GM18499 (cell line): Measurements from ENCODE around the gene DAAM1.

Experiments used
- ATAC-seq: cut with Tn5 transposase; IDR thresholded peaks from one replicate; pipeline ENCODE4 v1.9.1; 2021; ENCODE audit warnings: moderate number of reproducible peaks; ENCODE audit not compliant: insufficient read depth, unreplicated experiment

The DAAM1 gene

DNA sequence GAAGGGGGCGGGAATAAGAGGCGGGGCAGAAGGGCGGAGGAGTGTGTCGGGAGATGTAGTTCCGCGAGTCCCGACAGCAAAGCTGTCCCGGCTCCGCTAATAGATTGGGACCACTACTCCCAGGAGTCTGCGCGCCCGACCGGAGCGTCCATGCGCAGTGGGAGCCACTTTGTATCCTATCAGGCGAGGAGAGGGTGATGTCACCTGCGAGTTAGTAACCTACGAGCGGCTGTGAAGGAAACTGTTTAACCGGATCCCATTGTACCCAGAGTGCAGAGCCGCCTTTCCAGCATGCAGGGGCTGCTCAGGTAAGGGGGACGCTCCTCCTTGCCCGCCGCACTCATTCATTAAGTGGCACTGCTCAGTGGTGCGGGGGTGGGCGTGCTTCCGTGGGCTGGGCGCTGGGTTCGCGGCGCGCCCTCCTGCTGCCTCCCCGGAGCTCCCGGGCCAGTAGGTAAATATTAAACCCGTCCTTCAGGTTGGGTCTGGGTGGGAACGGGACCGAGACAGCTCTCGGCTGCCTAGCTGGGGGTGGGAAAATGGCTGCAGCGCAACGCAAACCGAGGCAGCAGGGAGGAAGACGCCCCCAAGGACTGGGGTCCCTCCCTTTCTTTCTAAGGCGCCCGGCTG, at the start of gene DAAM1:
TSS of gene DAAM1 (plus strand) at position 207 of the 630 bp plus-strand sequence. CDS start 74,811 bp downstream, outside the sequence.
- ATAC-seq = peak; percentile 78

DNA sequence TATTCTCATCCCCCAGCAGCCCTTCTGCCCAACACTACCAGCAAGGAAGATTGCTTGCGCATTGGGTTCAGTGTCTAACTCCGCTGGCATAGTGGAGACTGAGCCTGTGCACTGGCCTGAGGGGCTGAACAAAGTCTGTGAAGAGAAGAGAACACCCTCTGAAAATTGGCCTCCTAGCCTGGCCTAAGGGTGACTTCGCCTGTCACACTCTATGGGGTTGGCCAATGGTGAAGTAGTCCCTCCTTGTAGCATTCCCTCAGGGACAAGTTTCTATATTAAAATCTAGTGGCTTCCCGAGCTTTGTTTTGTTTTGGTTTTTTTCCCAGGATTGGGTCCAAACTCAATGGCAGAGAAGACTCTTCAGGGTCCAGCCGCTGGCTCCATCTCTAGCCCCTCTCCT, 49.1 kb upstream of the DAAM1 start:
- ATAC-seq = no peak

DNA sequence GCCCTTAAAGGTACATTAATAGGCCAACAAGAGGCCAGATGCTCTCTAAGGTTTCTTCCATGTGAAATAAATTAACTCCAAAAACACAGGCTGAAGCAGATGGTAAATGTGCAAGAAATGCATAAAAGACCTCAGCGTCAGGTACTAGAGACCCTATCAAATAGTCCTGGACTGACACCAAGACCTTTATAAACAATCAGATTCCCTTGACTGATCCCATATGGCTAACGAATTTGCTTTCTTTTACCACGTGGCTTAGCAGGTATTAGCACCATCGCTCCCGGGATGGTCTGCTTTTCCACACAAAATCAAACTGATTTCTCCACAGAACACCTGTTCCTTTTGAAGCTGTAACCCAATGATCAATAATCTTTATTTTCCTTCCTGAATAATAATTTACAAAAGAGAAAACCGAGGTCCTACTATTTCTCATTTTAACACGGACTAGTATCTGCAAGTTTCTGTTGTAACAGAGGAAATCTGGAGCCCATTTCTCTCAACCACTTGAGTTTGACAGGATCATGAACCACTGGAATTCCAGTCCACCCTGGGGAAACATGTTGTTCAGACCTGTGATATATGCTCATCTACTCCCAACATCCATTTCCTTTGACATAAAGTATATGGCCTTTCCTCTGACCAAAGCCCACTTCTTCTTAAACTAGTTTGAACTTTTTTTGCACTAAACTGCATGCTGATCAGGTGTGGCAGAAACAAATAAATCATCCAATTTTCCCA, 48.2 kb upstream of the DAAM1 start:
- no peak for ATAC-seq

GRCh38 chr14:59146484-59146883, 42.0 kb upstream of the DAAM1 start:
- ATAC-seq = no peak

DNA sequence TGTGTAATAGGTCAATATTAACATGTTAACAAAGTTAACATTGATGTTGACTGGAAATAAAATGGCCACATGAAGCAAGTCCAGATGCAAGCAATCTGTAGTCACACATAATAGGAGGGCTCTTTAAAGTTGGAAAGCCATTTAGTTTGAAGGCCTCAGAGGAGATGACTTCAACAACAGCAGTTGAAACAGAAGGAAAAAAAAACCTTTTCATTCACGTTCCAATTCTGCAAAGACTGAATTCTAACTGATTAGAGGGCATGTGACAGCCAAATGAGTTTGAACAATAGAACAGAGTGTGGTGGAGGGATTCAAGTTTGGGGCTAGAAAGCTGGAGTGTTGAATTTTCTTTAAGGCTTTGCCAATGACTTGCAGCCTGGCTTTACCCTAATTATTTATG, 41.5 kb upstream of the DAAM1 start:
- ATAC-seq = no peak

DNA sequence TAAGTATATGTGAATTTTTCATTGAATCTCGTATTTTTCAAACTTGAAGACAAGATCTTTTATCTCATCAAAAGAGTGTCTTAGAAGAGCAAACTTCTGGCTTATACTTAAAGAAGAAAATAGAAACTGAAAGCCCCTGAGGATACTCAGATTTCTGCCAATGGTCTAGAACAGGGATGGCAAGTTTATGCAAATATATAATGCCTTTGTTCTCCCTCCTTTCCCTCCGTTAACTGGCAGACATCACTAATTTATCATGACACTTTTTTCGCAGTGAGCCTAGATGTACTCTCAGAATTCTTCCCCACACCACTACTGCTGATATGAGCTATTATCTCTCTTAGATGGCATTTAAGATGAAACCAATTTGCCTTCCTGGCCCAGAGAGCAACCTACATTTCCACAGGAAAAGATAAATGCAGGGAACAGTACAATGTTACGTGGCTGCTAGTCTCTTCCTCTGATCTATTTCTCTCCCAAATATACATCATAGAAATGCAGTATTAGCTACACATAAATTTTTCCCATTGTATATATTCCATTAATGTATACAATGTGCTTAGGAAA, 40.0 kb upstream of the DAAM1 start:
- peak; percentile 57 for ATAC-seq

GRCh38 chr14:59150990-59151389, 37.5 kb upstream of the DAAM1 start:
- no peak for ATAC-seq

GRCh38 chr14:59154373-59154772, 34.1 kb upstream of the DAAM1 start:
- no peak for ATAC-seq

DNA sequence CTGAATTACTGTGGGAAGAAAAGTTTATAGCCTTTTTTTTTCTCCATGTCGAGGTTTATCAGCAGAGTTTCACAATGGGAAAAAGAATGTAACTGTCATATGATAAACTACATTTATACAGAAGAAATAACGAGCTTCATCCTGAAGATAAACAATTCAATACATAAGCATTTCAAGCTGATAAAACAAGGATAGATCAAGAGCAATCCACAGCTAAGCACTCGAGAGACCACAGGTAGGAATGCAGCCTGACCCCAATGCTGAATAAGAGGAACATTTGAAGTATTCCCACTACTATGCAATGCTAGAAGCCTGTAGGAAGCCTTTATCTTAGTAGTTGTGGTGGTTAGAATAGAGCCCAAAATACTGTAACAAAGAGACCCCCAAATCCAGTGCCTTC, 32.6 kb upstream of the DAAM1 start:
- ATAC-seq = no peak

DNA sequence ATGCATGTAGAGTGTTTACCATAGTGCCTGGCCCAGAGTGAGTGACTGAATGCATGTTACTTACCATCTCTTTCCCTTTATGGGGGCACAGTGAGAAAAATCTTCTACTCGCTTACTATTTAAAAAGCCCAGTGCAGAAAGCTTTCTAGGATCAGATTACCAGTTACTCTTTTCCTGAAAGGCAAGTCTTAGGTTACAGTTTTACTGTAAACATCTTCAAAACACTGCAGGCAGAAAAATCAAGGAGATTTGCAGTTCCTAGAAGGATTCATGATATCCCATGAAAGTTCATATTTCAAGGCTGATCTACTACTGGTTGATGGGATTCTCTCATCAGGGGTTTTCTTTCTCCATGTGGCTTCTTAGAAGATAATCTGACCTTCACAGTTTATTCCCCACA, 29.3 kb upstream of the DAAM1 start:
- no peak for ATAC-seq

- ATAC-seq = no peak
Observed at GRCh38 chr14:59160506-59160905, 28.0 kb upstream of the DAAM1 start.

GRCh38 chr14:59161561-59162175, 26.8 kb upstream of the DAAM1 start:
- no peak for ATAC-seq

- no peak for ATAC-seq
Observed at GRCh38 chr14:59166258-59166657, 22.2 kb upstream of the DAAM1 start.

- peak; percentile 98 for ATAC-seq
Observed at GRCh38 chr14:59175404-59175803, 13.1 kb upstream of the DAAM1 start.

- no peak for ATAC-seq
Observed at GRCh38 chr14:59176765-59177164, 11.7 kb upstream of the DAAM1 start.

DNA sequence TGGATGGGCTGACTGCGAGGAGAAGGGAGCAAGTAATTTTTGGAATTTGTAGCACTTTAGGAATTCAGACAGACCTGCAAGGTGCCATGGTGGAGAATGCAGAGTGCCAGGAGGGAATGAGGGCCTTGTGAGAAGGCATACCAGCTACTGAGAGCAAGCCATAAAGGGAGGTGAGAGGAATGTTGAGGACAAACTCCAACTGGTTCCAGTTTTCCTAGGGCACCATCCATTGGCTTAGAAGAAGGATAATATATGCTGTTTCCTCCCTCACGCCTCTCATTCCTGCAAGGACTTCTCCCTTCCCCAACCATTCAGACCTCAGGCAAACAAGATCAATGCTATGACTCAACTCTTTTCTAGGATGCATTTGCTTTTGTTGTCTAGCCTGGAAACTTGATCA, 11.2 kb upstream of the DAAM1 start:
- ATAC-seq = no peak

- ATAC-seq = no peak
Observed at GRCh38 chr14:59181791-59182190, 6.7 kb upstream of the DAAM1 start.

DNA sequence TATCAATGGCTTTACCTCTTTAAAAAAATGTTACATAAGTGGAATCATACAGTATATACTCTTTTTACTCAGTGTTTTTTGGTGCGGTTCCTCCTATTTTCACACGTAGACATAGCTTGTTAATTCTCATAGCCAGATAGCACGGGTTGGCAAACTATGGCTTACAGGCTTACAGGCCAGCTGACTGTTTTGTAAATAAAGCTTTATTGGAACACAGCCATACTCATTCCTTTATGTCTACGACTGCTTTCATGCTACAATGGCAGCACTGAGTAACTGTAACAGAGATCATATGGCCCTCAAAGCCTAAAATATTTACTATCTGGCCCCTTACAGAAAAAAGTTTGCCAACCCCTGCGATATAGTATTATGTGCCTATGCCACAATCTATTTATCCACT, 5.8 kb upstream of the DAAM1 start:
- ATAC-seq = no peak

DNA sequence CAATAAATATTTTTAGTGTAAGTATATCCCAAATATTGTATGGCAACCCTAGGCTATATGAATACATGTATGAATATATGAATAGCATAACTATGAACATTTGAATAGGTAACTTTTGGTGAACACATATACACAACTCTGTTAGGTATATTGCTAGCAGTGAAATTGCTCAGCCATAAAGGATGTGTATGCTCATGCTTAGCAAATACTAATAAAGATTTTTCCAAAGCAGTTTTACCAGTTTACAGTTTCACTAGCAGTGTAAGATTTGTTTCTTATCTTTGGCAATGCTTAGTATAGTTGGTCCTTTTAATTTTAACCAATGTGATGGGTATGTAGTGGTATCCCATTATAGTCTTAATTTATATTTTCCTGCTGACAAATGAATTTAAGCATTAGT, 5.3 kb upstream of the DAAM1 start:
- ATAC-seq = no peak

- ATAC-seq = no peak
Observed at GRCh38 chr14:59184396-59184795, 4.1 kb upstream of the DAAM1 start.

GRCh38 chr14:59185676-59186075, 2.8 kb upstream of the DAAM1 start:
- no peak for ATAC-seq
